ENCODE measurements around the gene ATP6AP1.

DNA sequence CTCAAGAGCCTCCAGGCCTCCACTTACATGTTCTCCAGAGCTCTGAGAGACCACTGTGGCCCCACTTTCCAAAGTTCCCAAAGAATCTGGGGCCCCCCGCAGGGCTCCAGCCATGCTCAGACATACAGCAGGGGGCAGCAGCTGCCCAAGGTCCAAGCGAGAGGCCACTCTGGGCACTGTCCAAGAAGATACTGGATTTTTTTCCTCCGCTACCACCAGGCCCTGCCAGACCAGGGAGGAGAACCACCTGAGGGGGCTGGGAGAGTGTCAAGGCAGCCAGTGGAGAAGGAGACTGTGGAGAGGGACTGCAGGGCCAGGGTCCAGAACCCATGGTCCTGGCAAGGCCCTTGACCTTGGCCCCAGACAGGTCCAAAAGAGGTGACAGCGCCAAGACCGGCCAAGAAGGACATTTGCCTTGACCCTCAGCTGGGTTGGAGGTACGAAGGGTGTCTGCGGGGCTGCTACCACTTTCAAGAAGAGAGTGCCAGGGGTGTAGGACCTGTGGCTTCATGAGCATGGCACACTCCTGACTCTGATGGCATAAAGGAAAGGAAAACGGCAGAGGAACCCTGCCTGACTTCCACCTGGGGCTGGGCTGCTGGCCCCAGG lies 44.1 kb upstream of the ATP6AP1 start:
- peak in 2 of 3 experiments; percentile 14 to 28 for TF ChIP-seq CTCF (IDR thresholded peaks at IDR 0.05)
- TF ChIP-seq POLR2A (IDR thresholded peaks at IDR 0.05), result no peak

Data from testis (tissue), 2 donors.